Myometrial cell (primary cell): ENCODE measurements around the gene ALAS2. TPM values are rescaled to one million over a fixed set of nuclear protein-coding genes. Genes with fewer than 3 reads are reported as not detected.

Experiments used
- total RNA-seq: library from RNA; depleted of rRNA; stranded (reverse); fragments of >200 nt; gene quantifications from 2 replicates; pipeline ENCODE4 v1.2.3, GENCODE V29; 2015

ALAS2 gene
- not detected in 2 replicates for total RNA-seq

GRCh38 chrX:55030271-55031205 is at the start of gene ALAS2:
ALAS2 (minus strand) TSS chrX:55030977; CDS start chrX:55026000, 4,977 bp downstream.

GRCh38 chrX:55074851-55075467 is 44.2 kb upstream of the ALAS2 start, which contains the start of gene PAGE2B:
PAGE2B (plus strand) TSS chrX:55075030; CDS start chrX:55076042, 1,012 bp downstream.

GRCh38 chrX:54999717-55000598 is 30.8 kb downstream of the ALAS2 start, which contains the start of gene APEX2:
APEX2 (plus strand) TSS chrX:55000363; CDS start chrX:55000423, 60 bp downstream.

GRCh38 chrX:54994099-54994498 is 36.7 kb downstream of the ALAS2 start, which contains the start of gene PFKFB1:
PFKFB1 (minus strand) TSS chrX:54994188; CDS start chrX:54994007, 181 bp downstream.

Other genes starting within 250 kb of the ALAS2 start
- not detected in 2 replicates for gene ITIH6, start 232.7 kb downstream of the ALAS2 start, total RNA-seq
- gene MAGED2, start 223.2 kb downstream of the ALAS2 start, total RNA-seq = 259 and 268 TPM in 2 replicates
- 5.8 and 20.7 TPM in 2 replicates for gene TRO, start 110.2 kb downstream of the ALAS2 start, total RNA-seq
- 0.18 TPM in 1 of 2 replicates, not detected in the other for gene PFKFB1, start 36.8 kb downstream of the ALAS2 start, total RNA-seq
- gene APEX2, start 30.6 kb downstream of the ALAS2 start, total RNA-seq = 12.1 and 21.3 TPM in 2 replicates
- not detected in 2 replicates for gene PAGE2B, start 44.1 kb upstream of the ALAS2 start, total RNA-seq
- not detected in 2 replicates for gene PAGE2, start 58.0 kb upstream of the ALAS2 start, total RNA-seq
- gene PAGE5, start 189.4 kb upstream of the ALAS2 start, total RNA-seq = not detected in 2 replicates
- gene PAGE3, start 233.9 kb upstream of the ALAS2 start, total RNA-seq = not detected in 2 replicates